Astrocyte (in vitro differentiated cells and primary cell): ENCODE measurements around the gene CTNNA3.

Experiments
- EZH2 ChIP-seq: IDR thresholded peaks from 2 replicates; pipeline ENCODE4 v1.6.1; 2012; ENCODE audit warnings: mild to moderate bottlenecking, low read length, inconsistent platforms; ENCODE audit not compliant: insufficient read depth
- TF ChIP-seq, protein P1 (sequence below): IDR thresholded peaks from 2 replicates; pipeline ENCODE4 v1.5.1; 2011; ENCODE audit warnings: low read depth, mild to moderate bottlenecking, inconsistent platforms, low read length, moderate library complexity; ENCODE audit not compliant: insufficient read depth

DNA sequence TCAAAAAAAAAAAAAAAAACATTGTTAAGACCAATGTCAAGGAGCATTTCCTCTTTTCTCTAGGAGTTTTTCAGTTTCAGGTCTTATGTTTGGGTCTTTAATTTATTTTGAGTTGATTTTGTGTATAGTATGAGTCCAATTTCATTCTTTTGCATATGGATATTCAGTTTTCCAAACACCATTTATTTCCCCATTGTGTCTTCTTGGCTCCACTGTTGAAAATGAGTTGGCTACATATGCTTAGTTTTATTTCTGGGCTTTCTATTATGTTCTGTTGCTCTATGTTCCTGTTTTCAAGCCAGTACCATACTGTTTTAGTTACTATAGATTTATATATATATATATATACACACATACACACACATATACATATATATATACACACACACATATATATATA, 1506.7 kb downstream of the CTNNA3 start:
- TF ChIP-seq, protein P1, sequence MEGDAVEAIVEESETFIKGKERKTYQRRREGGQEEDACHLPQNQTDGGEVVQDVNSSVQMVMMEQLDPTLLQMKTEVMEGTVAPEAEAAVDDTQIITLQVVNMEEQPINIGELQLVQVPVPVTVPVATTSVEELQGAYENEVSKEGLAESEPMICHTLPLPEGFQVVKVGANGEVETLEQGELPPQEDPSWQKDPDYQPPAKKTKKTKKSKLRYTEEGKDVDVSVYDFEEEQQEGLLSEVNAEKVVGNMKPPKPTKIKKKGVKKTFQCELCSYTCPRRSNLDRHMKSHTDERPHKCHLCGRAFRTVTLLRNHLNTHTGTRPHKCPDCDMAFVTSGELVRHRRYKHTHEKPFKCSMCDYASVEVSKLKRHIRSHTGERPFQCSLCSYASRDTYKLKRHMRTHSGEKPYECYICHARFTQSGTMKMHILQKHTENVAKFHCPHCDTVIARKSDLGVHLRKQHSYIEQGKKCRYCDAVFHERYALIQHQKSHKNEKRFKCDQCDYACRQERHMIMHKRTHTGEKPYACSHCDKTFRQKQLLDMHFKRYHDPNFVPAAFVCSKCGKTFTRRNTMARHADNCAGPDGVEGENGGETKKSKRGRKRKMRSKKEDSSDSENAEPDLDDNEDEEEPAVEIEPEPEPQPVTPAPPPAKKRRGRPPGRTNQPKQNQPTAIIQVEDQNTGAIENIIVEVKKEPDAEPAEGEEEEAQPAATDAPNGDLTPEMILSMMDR, result no peak
- no peak for TF ChIP-seq EZH2
